Measurements from ENCODE around the gene CISD3. TPM values are rescaled to one million over a fixed set of nuclear protein-coding genes. Genes with fewer than 3 reads are reported as not detected.

Gene CISD3
- total and polyA plus RNA-seq, 2 of the 8 experiments (the other 6 are each of a cell fraction or from before 2014, with no cell fraction given) = 9.4 to 11.1 TPM

GRCh38 chr17:38710604-38710962 lies 19.6 kb upstream of the CISD3 start:
- H2BK20ac ChIP-seq (ENCODE audit: low read length) = no peak overlapping the region
- H3K4me2 ChIP-seq (ENCODE audit: insufficient read depth in 1 of 2, low read depth in 2 of 2, low read length in 2 of 2) = no peak overlapping the region
- no peak overlapping the region for H2AFZ ChIP-seq (ENCODE audit: low read length)
- CTCF ChIA-PET (ENCODE audit: partially characterized antibody) = interaction anchor here (0.8 to 3.4 kb wide), 19 partner anchors 8 to 130 kb away, joined by 3 to 21 read pairs (median 4); no protein-coding TSS in a partner anchor
- H3K27me3 ChIP-seq (replicated peaks in 1 of 4; ENCODE audit: control insufficient read depth in 3 of 4, extremely low read depth in 1 of 4, insufficient read depth in 3 of 4, low read length in 3 of 4) = peaks cover 4 to 38% (median 23%) of the 10 kb centered on the region in 4 experiments
- no peak overlapping the region for H3K9ac ChIP-seq (replicated peaks in 1 of 4; ENCODE audit: extremely low read depth in 1 of 4, low read depth in 3 of 4, low read length in 3 of 4)
- H4K91ac ChIP-seq (replicated peaks; ENCODE audit: insufficient read length, low read length) = no peak overlapping the region
- H3K23ac ChIP-seq (ENCODE audit: insufficient read length) = no peak overlapping the region
- POLR2A ChIA-PET (ENCODE audit: partially characterized antibody) = interaction anchor here (0.6 to 2.7 kb wide), 10 partner anchors 9 to 112 kb away, joined by 3 to 24 read pairs (median 4); no protein-coding TSS in a partner anchor
- H3K27ac ChIP-seq (ENCODE audit: low read depth, low read length) = no peak overlapping the region
- DNase-seq (ENCODE audit: low read depth in 1 of 2, low spot score in 2 of 2) (no peak), FAIRE-seq (no peak)
- H2AK5ac ChIP-seq (ENCODE audit: low read depth, low read length) = no peak overlapping the region
- no peak overlapping the region for H3K4me3 ChIP-seq (ENCODE audit: extremely low read depth in 1 of 4, insufficient read depth in 2 of 4, low read depth in 3 of 4, low read length in 4 of 4)
- no peak overlapping the region for H3K4ac ChIP-seq (replicated peaks; ENCODE audit: insufficient read length, low read depth, low read length)
- H2BK15ac ChIP-seq (ENCODE audit: low read length) = no peak overlapping the region
- 97% methylated on average over 3 of the region's 3 CpGs; no CpG with 5 or more reads in 1 of the 2 experiments for WGBS, 2 experiments (ENCODE audit: extremely low coverage in 1 of 2, insufficient coverage in 1 of 2, insufficient read length in 1 of 2, insufficient replicate concordance in 2 of 2, low coverage in 1 of 2, low lambda C conversion rate in 2 of 2, missing lambda C conversion rate in 1 of 2)
- peaks cover 15 to 40% (median 27%) of the 10 kb centered on the region in 4 experiments for H3K4me1 ChIP-seq (replicated peaks in 1 of 4; ENCODE audit: control insufficient read depth in 3 of 4, insufficient read depth in 4 of 4, low read length in 3 of 4)
- H3K56ac ChIP-seq (replicated peaks; ENCODE audit: insufficient read length, low read depth, low read length) = no peak overlapping the region
- no peaks in the 10 kb centered on the region for H3K79me2 ChIP-seq (ENCODE audit: control insufficient read depth in 1 of 2, insufficient read depth in 2 of 2, low read length in 2 of 2)
- no peaks in the 10 kb centered on the region for H3K36me3 ChIP-seq (ENCODE audit: control insufficient read depth in 2 of 4, insufficient read depth in 4 of 4, low read length in 3 of 4)
- no peak overlapping the region for H3K14ac ChIP-seq (ENCODE audit: insufficient read length)
- H4K5ac ChIP-seq (ENCODE audit: insufficient read length, low read depth, low read length) = no peak overlapping the region
- no peaks in the 10 kb centered on the region for H3K9me3 ChIP-seq (ENCODE audit: insufficient read depth in 2 of 2, low read depth in 1 of 2, low read length in 1 of 2)
- H2BK120ac ChIP-seq (replicated peaks; ENCODE audit: low read depth, low read length) = no peak overlapping the region
- H3K79me1 ChIP-seq (ENCODE audit: low read depth, low read length) = no peaks in the 10 kb centered on the region
- H2BK12ac ChIP-seq (ENCODE audit: low read depth, low read length) = no peak overlapping the region
- peaks cover 2 to 7% of the 10 kb centered on the region in 2 experiments for H4K20me1 ChIP-seq (replicated peaks in 1 of 2; ENCODE audit: control insufficient read depth in 1 of 2, insufficient read depth in 2 of 2, low read length in 2 of 2)
- no peak overlapping the region for H4K8ac ChIP-seq (ENCODE audit: extremely low read depth, insufficient read depth, low read length)
- H2BK5ac ChIP-seq (ENCODE audit: low read depth, low read length) = no peak overlapping the region
- no peak overlapping the region for H3K18ac ChIP-seq (ENCODE audit: extremely low read depth, low read length)
- H3K23me2 ChIP-seq (ENCODE audit: low read depth, low read length) = peaks cover 12% of the 10 kb centered on the region
- TF ChIP-seq EZH2 (IDR thresholded peaks at IDR 0.05; ENCODE audit: low read depth, low read length, severe bottlenecking) = no peak
- TF ChIP-seq SIX5 (IDR thresholded peaks at IDR 0.05; ENCODE audit: low read depth, low read length) = no peak
- TF ChIP-seq RNF2 (IDR thresholded peaks at IDR 0.05; ENCODE audit: borderline replicate concordance, low read depth, low read length, missing control alignments, poor library complexity, severe bottlenecking) = no peak
- no peak for TF ChIP-seq ASH2L (IDR thresholded peaks at IDR 0.05; ENCODE audit: low read length)
- no peak for TF ChIP-seq SP2 (IDR thresholded peaks at IDR 0.05; ENCODE audit: low read length)
- no peak for TF ChIP-seq GABPA (IDR thresholded peaks at IDR 0.05; ENCODE audit: borderline replicate concordance, insufficient read depth, low read length)
- TF ChIP-seq BCL11A (IDR thresholded peaks at IDR 0.05; ENCODE audit: low read depth in 2 of 2, low read length in 2 of 2) = no peak
- no peak for TF ChIP-seq CEBPB (IDR thresholded peaks at IDR 0.05; ENCODE audit: low read depth, low read length)
- no peak for TF ChIP-seq USF2 (IDR thresholded peaks at IDR 0.05; ENCODE audit: low read length)
- TF ChIP-seq CTBP2 (IDR thresholded peaks at IDR 0.05; ENCODE audit: borderline replicate concordance, insufficient read depth, insufficient read length, low read length) = no peak
- TF ChIP-seq BRCA1 (IDR thresholded peaks at IDR 0.05; ENCODE audit: low read depth, low read length) = no peak
- TF ChIP-seq SP1 (IDR thresholded peaks at IDR 0.05; ENCODE audit: low read depth, low read length) = no peak
- no peak for TF ChIP-seq PHF8 (conservative IDR thresholded peaks at IDR 0.05; ENCODE audit: low read depth, low read length)

Data from H1 (cell line).